Activated naive CD4-positive, alpha-beta T cell treated with anti-CD3 and anti-CD28 coated beads, Interleukin-2, amount 50 U/mL, for 24 hours (primary cell): ENCODE results near the gene TMEM18.
A peak's percentile ranks its signal among the peaks of the same experiment; 100 is the strongest.

Experiments used
- H3K27ac Mint-ChIP-seq: one replicate; pipeline ENCODE4 v1.8.0; 2021; ENCODE audit warnings: mild to moderate bottlenecking, mixed read lengths
- H3K27me3 Mint-ChIP-seq: one replicate; pipeline ENCODE4 v1.8.0; 2021; ENCODE audit warnings: mixed read lengths
- H3K36me3 Mint-ChIP-seq: one replicate; pipeline ENCODE4 v1.8.0; 2021; ENCODE audit warnings: mixed read lengths
- H3K4me1 Mint-ChIP-seq: one replicate; pipeline ENCODE4 v1.8.0; 2021; ENCODE audit warnings: mixed read lengths
- H3K4me3 Mint-ChIP-seq: one replicate; pipeline ENCODE4 v1.8.0; 2021; ENCODE audit warnings: mild to moderate bottlenecking, mixed read lengths
- H3K9me3 Mint-ChIP-seq: one replicate; pipeline ENCODE4 v1.8.0; 2021; ENCODE audit warnings: mixed read lengths

TMEM18 gene

GRCh38 chr2:682226-682625 lies 5.0 kb upstream of the TMEM18 start:
- Mint-ChIP-seq H3K36me3 (peaks cover 11% of the 10 kb centered on the region), H3K9me3 (peaks cover 13% of the 10 kb centered on the region), H3K4me1 (peaks cover 14% of the 10 kb centered on the region), H3K27me3 (no peaks in the 10 kb centered on the region), H3K27ac (no peak overlapping the region), H3K4me3 (no peak overlapping the region)

GRCh38 chr2:681312-681711 lies 4.1 kb upstream of the TMEM18 start:
- H3K4me3 Mint-ChIP-seq: no peak overlapping the region
- H3K4me1 Mint-ChIP-seq: peaks cover 17% of the 10 kb centered on the region

GRCh38 chr2:680496-680895 lies 3.3 kb upstream of the TMEM18 start:
- Mint-ChIP-seq H3K9me3 (peaks cover 13% of the 10 kb centered on the region), H3K4me1 (peaks cover 25% of the 10 kb centered on the region), H3K27me3 (no peaks in the 10 kb centered on the region), H3K4me3 (no peak overlapping the region), H3K27ac (no peak overlapping the region), H3K36me3 (peaks cover 11% of the 10 kb centered on the region)

More at GRCh38 chr2:681312-681711, 4.1 kb upstream of the TMEM18 start:
- Mint-ChIP-seq H3K9me3 (peaks cover 13% of the 10 kb centered on the region), H3K36me3 (peaks cover 11% of the 10 kb centered on the region), H3K27ac (no peak overlapping the region), H3K27me3 (no peaks in the 10 kb centered on the region)

DNA sequence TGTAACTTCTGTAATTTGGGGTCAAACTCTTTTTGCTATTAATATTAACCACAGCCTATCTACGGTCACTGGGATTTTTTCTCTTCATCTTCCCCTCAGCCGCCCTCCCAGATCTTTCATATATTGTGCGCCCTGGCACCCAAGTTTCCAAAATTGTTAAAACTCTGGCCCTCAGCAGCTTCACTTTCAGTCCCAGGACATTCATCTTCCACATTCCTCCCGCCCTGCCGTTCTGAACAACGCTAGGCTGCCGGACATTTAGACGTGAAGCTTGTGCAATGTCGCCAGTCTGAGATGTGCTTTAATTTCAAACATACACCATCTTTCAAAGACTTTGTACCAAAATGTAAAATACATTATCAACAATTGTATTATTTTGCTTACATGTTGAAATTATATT lies 1.8 kb upstream of the TMEM18 start:
- Mint-ChIP-seq H3K4me1 (peaks cover 40% of the 10 kb centered on the region), H3K27me3 (no peaks in the 10 kb centered on the region), H3K9me3 (peaks cover 2% of the 10 kb centered on the region), H3K27ac (peak overlapping the region; percentile 86), H3K4me3 (peak overlapping the region; percentile 91), H3K36me3 (peaks cover 3% of the 10 kb centered on the region)

- peaks cover 43% of the 10 kb centered on the region for H3K4me1 Mint-ChIP-seq
- H3K4me3 Mint-ChIP-seq: peak overlapping the region; percentile 91
- H3K27me3 Mint-ChIP-seq: no peaks in the 10 kb centered on the region
- peaks cover 1% of the 10 kb centered on the region for H3K36me3 Mint-ChIP-seq
- no peaks in the 10 kb centered on the region for H3K9me3 Mint-ChIP-seq
- H3K27ac Mint-ChIP-seq: peak overlapping the region; percentile 95
These were observed 849 bp upstream of the TMEM18 start for GRCh38 chr2:677959-678550.

- Mint-ChIP-seq H3K4me3 (peak overlapping the region; percentile 92), H3K27me3 (no peaks in the 10 kb centered on the region), H3K9me3 (no peaks in the 10 kb centered on the region), H3K36me3 (peaks cover 1% of the 10 kb centered on the region), H3K4me1 (peaks cover 43% of the 10 kb centered on the region), H3K27ac (peak overlapping the region; percentile 86)
These were observed 555 bp downstream of the TMEM18 start for GRCh38 chr2:676647-677055.

- H3K36me3 Mint-ChIP-seq: peaks cover 1% of the 10 kb centered on the region
- H3K27me3 Mint-ChIP-seq: no peaks in the 10 kb centered on the region
- H3K4me1 Mint-ChIP-seq: peaks cover 43% of the 10 kb centered on the region
- peak overlapping the region; percentile 92 for H3K4me3 Mint-ChIP-seq
- H3K27ac Mint-ChIP-seq: peak overlapping the region; percentile 86
- no peaks in the 10 kb centered on the region for H3K9me3 Mint-ChIP-seq
These were observed 1.1 kb downstream of the TMEM18 start for GRCh38 chr2:675982-676646.

- no peaks in the 10 kb centered on the region for H3K27me3 Mint-ChIP-seq
- H3K4me3 Mint-ChIP-seq: peak overlapping the region; percentile 92
- H3K27ac Mint-ChIP-seq: no peak overlapping the region
- H3K9me3 Mint-ChIP-seq: no peaks in the 10 kb centered on the region
- H3K36me3 Mint-ChIP-seq: peaks cover 1% of the 10 kb centered on the region
- peaks cover 43% of the 10 kb centered on the region for H3K4me1 Mint-ChIP-seq
These were observed 1.7 kb downstream of the TMEM18 start for GRCh38 chr2:675460-675859.

DNA sequence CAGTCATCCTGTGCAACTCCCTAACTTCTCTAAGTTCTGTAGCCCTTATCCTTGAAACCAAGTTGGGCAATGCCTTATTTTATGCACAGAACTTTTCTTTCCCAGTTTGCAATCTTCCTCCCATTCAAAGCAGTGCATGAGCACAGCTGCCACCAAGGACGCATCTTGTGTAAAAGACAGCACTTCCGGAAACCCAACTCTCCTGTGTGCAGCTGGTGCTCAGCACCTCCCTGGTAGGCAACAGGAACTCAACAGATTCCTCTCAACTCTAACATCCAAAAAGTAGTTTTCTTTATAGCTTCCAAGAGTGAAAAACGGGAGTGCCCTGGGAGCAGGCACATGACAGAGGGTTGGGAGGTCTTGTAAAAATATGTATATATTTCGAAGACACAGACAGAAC lies 2.2 kb downstream of the TMEM18 start:
- Mint-ChIP-seq H3K9me3 (no peaks in the 10 kb centered on the region), H3K4me3 (peak overlapping the region; percentile 92), H3K27ac (peak overlapping the region; percentile 74), H3K36me3 (peaks cover 1% of the 10 kb centered on the region), H3K4me1 (peaks cover 43% of the 10 kb centered on the region), H3K27me3 (no peaks in the 10 kb centered on the region)

DNA sequence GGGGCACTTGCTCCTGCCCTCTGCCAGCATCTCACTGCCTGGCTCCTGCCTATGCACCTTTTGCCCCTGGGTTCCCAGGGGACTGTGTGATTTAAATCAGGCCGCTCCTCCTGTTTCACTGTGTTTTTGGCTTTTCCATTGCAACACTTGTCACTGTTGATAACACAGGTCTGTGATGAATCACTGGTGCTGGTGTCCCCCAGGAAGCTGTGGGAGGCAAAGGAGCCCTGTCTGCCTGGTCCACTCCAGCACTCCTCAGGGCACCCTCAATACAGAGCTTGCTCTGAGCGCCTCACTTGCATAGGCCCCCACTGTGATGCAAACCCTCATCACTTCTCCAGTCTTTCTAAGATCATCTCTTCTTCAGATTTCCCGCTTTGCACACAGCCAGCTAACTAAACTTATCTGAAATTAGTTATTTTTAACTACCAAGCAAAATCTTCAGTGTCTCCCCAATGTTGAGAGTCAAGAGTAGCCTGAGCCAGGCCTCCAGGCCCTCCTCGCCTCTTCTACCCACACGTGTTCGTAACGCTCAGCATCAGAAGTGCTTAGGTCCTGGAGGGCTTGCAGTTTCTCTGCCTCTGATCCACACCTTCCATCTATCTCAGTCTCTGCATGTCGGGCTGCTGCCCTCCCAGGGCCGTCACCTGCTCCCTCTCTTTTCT lies 2.8 kb downstream of the TMEM18 start:
- peak overlapping the region; percentile 92 for H3K4me3 Mint-ChIP-seq
- H3K4me1 Mint-ChIP-seq: peaks cover 43% of the 10 kb centered on the region
- H3K9me3 Mint-ChIP-seq: no peaks in the 10 kb centered on the region
- H3K27ac Mint-ChIP-seq: peak overlapping the region; percentile 74
- peaks cover 3% of the 10 kb centered on the region for H3K36me3 Mint-ChIP-seq
- no peaks in the 10 kb centered on the region for H3K27me3 Mint-ChIP-seq

DNA sequence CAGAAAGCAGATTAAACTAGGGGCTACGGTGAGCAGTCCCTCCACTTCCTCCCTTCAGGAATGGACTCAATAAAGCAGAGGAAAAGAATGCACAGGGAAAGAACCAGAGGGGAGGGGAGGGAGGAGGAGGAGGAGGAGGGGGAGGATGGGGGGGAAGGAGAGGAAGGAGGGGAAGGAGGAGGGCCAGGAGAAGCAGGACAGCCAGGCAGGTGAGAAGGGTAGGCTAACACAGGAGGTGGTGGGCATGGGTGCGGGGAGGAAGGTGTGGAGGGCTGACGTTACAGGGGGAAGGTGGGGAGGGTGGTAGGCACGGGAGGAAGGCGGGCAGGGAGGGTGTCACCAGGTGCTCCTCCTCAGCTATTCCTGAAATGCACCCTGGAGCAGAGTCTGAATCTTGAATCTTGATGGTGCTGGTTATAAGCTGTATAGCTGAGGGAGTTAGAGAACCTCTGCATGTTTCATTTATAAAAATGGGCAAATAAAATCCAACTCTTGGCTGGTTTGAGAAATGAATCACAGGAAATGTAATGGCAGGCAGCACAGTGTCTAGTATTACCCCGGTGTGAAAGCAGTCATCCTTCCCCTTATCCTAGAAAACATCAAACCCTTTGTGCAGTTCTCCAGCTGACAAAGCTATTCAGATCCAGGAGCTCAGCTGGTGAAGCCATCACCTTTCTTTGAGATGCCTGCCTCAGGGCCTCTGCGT lies 3.4 kb downstream of the TMEM18 start:
- Mint-ChIP-seq H3K9me3 (no peaks in the 10 kb centered on the region), H3K36me3 (peaks cover 3% of the 10 kb centered on the region), H3K27ac (no peak overlapping the region), H3K4me3 (no peak overlapping the region), H3K4me1 (peaks cover 39% of the 10 kb centered on the region), H3K27me3 (no peaks in the 10 kb centered on the region)

- peaks cover 31% of the 10 kb centered on the region for H3K4me1 Mint-ChIP-seq
- H3K4me3 Mint-ChIP-seq: no peak overlapping the region
- H3K9me3 Mint-ChIP-seq: no peaks in the 10 kb centered on the region
- peaks cover 3% of the 10 kb centered on the region for H3K36me3 Mint-ChIP-seq
- H3K27ac Mint-ChIP-seq: no peak overlapping the region
- H3K27me3 Mint-ChIP-seq: no peaks in the 10 kb centered on the region
These were observed 4.2 kb downstream of the TMEM18 start for GRCh38 chr2:673016-673415.

DNA sequence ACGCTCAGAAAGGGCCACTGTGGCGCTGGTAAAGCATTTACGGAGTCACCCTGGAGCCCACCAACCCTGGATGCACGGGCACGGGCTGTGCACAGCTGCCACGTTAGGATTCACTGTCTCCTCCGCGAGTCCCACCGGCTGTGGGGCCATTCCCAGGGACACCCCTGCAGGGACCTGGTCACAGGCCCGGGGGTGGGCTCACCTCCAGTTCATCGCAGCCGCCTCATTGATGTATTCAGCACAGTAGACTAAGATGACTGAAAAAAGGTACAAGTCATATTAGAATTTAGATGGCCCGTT lies 4.7 kb downstream of the TMEM18 start:
- H3K36me3 Mint-ChIP-seq: peaks cover 6% of the 10 kb centered on the region
- H3K9me3 Mint-ChIP-seq: no peaks in the 10 kb centered on the region
- no peak overlapping the region for H3K4me3 Mint-ChIP-seq
- no peak overlapping the region for H3K27ac Mint-ChIP-seq
- H3K27me3 Mint-ChIP-seq: no peaks in the 10 kb centered on the region
- peaks cover 33% of the 10 kb centered on the region for H3K4me1 Mint-ChIP-seq

DNA sequence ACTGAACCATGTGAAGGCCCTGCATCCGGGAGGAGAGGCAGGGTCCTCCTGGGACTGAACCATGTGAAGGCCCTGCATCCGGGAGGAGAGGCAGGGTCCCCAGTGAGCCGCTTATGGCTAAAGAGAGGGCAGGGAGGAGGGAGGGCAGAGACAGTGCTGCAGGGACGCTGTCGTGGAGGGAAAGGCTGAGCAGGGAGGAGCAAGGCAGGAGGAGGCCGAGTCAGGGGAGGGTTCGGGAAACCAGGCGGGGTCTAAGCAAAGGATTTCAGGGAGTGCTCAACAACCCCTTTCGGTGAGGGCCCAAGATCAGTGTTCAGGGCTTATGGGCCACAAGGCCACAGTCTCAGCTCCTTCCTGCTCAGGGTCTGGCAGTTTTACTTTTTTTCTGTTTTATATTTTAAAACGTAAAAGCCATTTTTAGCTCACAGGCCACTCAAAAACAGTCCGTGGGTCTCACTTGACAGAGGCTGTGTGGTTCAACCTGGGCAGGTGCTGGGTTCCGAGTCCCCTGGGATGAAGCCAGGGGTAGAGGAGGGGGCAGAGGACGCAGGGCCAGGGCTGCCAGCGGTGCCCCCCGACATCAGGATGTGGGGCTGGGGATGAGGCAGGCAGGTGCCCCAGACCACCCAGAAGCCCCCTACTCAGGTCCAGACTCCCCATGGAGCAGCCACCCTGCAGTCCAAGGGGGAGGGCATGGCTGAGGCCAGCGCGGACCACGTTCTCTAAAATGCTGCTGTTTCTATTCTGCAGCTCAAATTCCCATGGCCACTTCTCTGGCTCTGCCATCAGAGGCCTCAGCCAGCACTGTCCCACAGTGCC lies 5.2 kb downstream of the TMEM18 start:
- H3K9me3 Mint-ChIP-seq: no peaks in the 10 kb centered on the region
- H3K27ac Mint-ChIP-seq: no peak overlapping the region
- peaks cover 6% of the 10 kb centered on the region for H3K36me3 Mint-ChIP-seq
- no peaks in the 10 kb centered on the region for H3K27me3 Mint-ChIP-seq
- peaks cover 35% of the 10 kb centered on the region for H3K4me1 Mint-ChIP-seq
- H3K4me3 Mint-ChIP-seq: no peak overlapping the region

DNA sequence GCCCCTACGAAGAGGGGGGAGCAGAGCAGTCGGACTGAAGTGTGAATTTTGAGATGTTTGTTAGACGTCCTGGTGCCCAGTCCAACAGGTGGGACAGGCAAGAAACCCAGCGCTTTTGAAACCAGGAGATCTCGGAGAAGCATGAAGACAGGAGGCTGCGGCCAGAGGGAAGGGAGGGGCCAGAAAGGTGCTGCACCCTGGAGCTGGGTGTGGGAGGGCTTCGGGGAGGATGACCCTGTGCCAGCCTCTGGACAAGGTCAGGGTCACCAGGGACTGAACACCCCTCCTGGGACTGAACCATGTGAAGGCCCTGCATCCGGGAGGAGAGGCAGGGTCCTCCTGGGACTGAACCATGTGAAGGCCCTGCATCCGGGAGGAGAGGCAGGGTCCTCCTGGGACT lies 6.1 kb downstream of the TMEM18 start:
- Mint-ChIP-seq H3K27me3 (no peaks in the 10 kb centered on the region), H3K36me3 (peaks cover 12% of the 10 kb centered on the region), H3K9me3 (no peaks in the 10 kb centered on the region), H3K4me3 (no peak overlapping the region), H3K4me1 (peaks cover 30% of the 10 kb centered on the region), H3K27ac (no peak overlapping the region)
